ENCODE data around the gene BRAP.
"Not testable (repeated sequence)": the region's sequence is repeated elsewhere in the genome, so short reads cannot be mapped to it uniquely, and the experiment has no call there.

BRAP gene

GRCh38 chr12:111677186-111677585 is 8.6 kb downstream of the BRAP start:
- Histone ChIP-seq H3K36me3 (ENCODE audit: control insufficient read depth in 2 of 2, insufficient read depth in 2 of 2, low read length in 2 of 2) (peaks cover 42 to 56% of the 10 kb centered on the region in 2 donors), H3K4me1 (ENCODE audit: control insufficient read depth, insufficient read depth, low read length) (no peaks in the 10 kb centered on the region), H3K9me3 (ENCODE audit: control insufficient read depth in 2 of 2, low read length in 2 of 2) (no peaks in the 10 kb centered on the region), H3K9ac (ENCODE audit: low read length in 2 of 2) (no peak overlapping the region), H3K4me3 (ENCODE audit: low read length in 2 of 2) (no peak overlapping the region), H3K27me3 (ENCODE audit: control insufficient read depth in 1 of 2, insufficient read depth in 2 of 2, low read length in 2 of 2) (no peaks in the 10 kb centered on the region), H3K27ac (ENCODE audit: low read length) (no peak overlapping the region)

- H3K27me3 ChIP-seq (ENCODE audit: control insufficient read depth in 1 of 2, insufficient read depth in 2 of 2, low read length in 2 of 2) = no peaks in the 10 kb centered on the region
- no peak overlapping the region for H3K4me3 ChIP-seq (ENCODE audit: low read length in 2 of 2)
- H3K9me3 ChIP-seq (ENCODE audit: control insufficient read depth in 2 of 2, low read length in 2 of 2) = no peaks in the 10 kb centered on the region
- no peak overlapping the region for H3K27ac ChIP-seq (ENCODE audit: low read length)
- H3K36me3 ChIP-seq (ENCODE audit: control insufficient read depth in 2 of 2, insufficient read depth in 2 of 2, low read length in 2 of 2) = peaks cover 40 to 45% of the 10 kb centered on the region in 2 donors
- H3K4me1 ChIP-seq (ENCODE audit: control insufficient read depth, insufficient read depth, low read length) = no peaks in the 10 kb centered on the region
- no peak overlapping the region for H3K9ac ChIP-seq (ENCODE audit: low read length in 2 of 2)
Measured at GRCh38 chr12:111673503-111673902, 12.3 kb downstream of the BRAP start.

- H3K27ac ChIP-seq (ENCODE audit: low read length) = no peak overlapping the region
- H3K9ac ChIP-seq (ENCODE audit: low read length in 2 of 2) = no peak overlapping the region
- H3K36me3 ChIP-seq (ENCODE audit: control insufficient read depth in 2 of 2, insufficient read depth in 2 of 2, low read length in 2 of 2) = peaks cover 40 to 45% of the 10 kb centered on the region in 2 donors
- H3K4me1 ChIP-seq (ENCODE audit: control insufficient read depth, insufficient read depth, low read length) = no peaks in the 10 kb centered on the region
- H3K9me3 ChIP-seq (ENCODE audit: control insufficient read depth in 2 of 2, low read length in 2 of 2) = no peaks in the 10 kb centered on the region
- H3K27me3 ChIP-seq (ENCODE audit: control insufficient read depth in 1 of 2, insufficient read depth in 2 of 2, low read length in 2 of 2) = no peaks in the 10 kb centered on the region
- H3K4me3 ChIP-seq (ENCODE audit: low read length in 2 of 2) = no peak overlapping the region
Measured at GRCh38 chr12:111672822-111673381, 12.9 kb downstream of the BRAP start.

GRCh38 chr12:111664961-111665865 is 20.5 kb downstream of the BRAP start:
- no peak overlapping the region for H3K9ac ChIP-seq (ENCODE audit: low read length in 2 of 2)

GRCh38 chr12:111664499-111664898 is 21.3 kb downstream of the BRAP start:
- Histone ChIP-seq H3K9me3 (ENCODE audit: control insufficient read depth in 2 of 2, low read length in 2 of 2) (no peaks in the 10 kb centered on the region), H3K4me1 (ENCODE audit: control insufficient read depth, insufficient read depth, low read length) (no peaks in the 10 kb centered on the region), H3K4me3 (ENCODE audit: low read length in 2 of 2) (no peak overlapping the region), H3K36me3 (ENCODE audit: control insufficient read depth in 2 of 2, insufficient read depth in 2 of 2, low read length in 2 of 2) (peaks cover 16 to 31% of the 10 kb centered on the region in 2 donors), H3K27me3 (ENCODE audit: control insufficient read depth in 1 of 2, insufficient read depth in 2 of 2, low read length in 2 of 2) (no peaks in the 10 kb centered on the region), H3K9ac (ENCODE audit: low read length in 2 of 2) (no peak overlapping the region), H3K27ac (ENCODE audit: low read length) (no peak overlapping the region)

More at GRCh38 chr12:111664961-111665865, 20.5 kb downstream of the BRAP start:
- Histone ChIP-seq H3K27ac (ENCODE audit: low read length) (no peak overlapping the region), H3K36me3 (ENCODE audit: control insufficient read depth in 2 of 2, insufficient read depth in 2 of 2, low read length in 2 of 2) (peaks cover 22 to 24% of the 10 kb centered on the region in 2 donors), H3K27me3 (ENCODE audit: control insufficient read depth in 1 of 2, insufficient read depth in 2 of 2, low read length in 2 of 2) (no peaks in the 10 kb centered on the region), H3K4me1 (ENCODE audit: control insufficient read depth, insufficient read depth, low read length) (no peaks in the 10 kb centered on the region), H3K9me3 (ENCODE audit: control insufficient read depth in 2 of 2, low read length in 2 of 2) (no peaks in the 10 kb centered on the region), H3K4me3 (ENCODE audit: low read length in 2 of 2) (no peak overlapping the region)

- Histone ChIP-seq H3K4me3 (ENCODE audit: low read length in 2 of 2) (no peak overlapping the region), H3K9me3 (ENCODE audit: control insufficient read depth in 2 of 2, low read length in 2 of 2) (no peaks in the 10 kb centered on the region), H3K9ac (ENCODE audit: low read length in 2 of 2) (no peak overlapping the region), H3K27me3 (ENCODE audit: control insufficient read depth in 1 of 2, insufficient read depth in 2 of 2, low read length in 2 of 2) (no peaks in the 10 kb centered on the region), H3K27ac (ENCODE audit: low read length) (no peak overlapping the region), H3K4me1 (ENCODE audit: control insufficient read depth, insufficient read depth, low read length) (no peaks in the 10 kb centered on the region), H3K36me3 (ENCODE audit: control insufficient read depth in 2 of 2, insufficient read depth in 2 of 2, low read length in 2 of 2) (peaks cover 34 to 44% of the 10 kb centered on the region in 2 donors)
Measured at GRCh38 chr12:111656016-111656415, 29.7 kb downstream of the BRAP start.

GRCh38 chr12:111655356-111655755 is 30.4 kb downstream of the BRAP start:
- H3K4me3 ChIP-seq (ENCODE audit: low read length in 2 of 2) = no peak overlapping the region
- H3K9ac ChIP-seq (ENCODE audit: low read length in 2 of 2) = no peak overlapping the region
- H3K27me3 ChIP-seq (ENCODE audit: control insufficient read depth in 1 of 2, insufficient read depth in 2 of 2, low read length in 2 of 2) = no peaks in the 10 kb centered on the region
- H3K9me3 ChIP-seq (ENCODE audit: control insufficient read depth in 2 of 2, low read length in 2 of 2) = no peaks in the 10 kb centered on the region
- no peak overlapping the region for H3K27ac ChIP-seq (ENCODE audit: low read length)
- peaks cover 34 to 46% of the 10 kb centered on the region in 2 donors for H3K36me3 ChIP-seq (ENCODE audit: control insufficient read depth in 2 of 2, insufficient read depth in 2 of 2, low read length in 2 of 2)
- H3K4me1 ChIP-seq (ENCODE audit: control insufficient read depth, insufficient read depth, low read length) = no peaks in the 10 kb centered on the region

GRCh38 chr12:111653596-111653995 is 32.2 kb downstream of the BRAP start:
- H3K9me3 ChIP-seq (ENCODE audit: control insufficient read depth in 2 of 2, low read length in 2 of 2) = no peaks in the 10 kb centered on the region
- no peaks in the 10 kb centered on the region for H3K27me3 ChIP-seq (ENCODE audit: control insufficient read depth in 1 of 2, insufficient read depth in 2 of 2, low read length in 2 of 2)
- H3K4me1 ChIP-seq (ENCODE audit: control insufficient read depth, insufficient read depth, low read length) = no peaks in the 10 kb centered on the region
- peaks cover 42 to 43% of the 10 kb centered on the region in 2 donors for H3K36me3 ChIP-seq (ENCODE audit: control insufficient read depth in 2 of 2, insufficient read depth in 2 of 2, low read length in 2 of 2)
- no peak overlapping the region for H3K4me3 ChIP-seq (ENCODE audit: low read length in 2 of 2)
- H3K27ac ChIP-seq (ENCODE audit: low read length) = no peak overlapping the region
- no peak overlapping the region for H3K9ac ChIP-seq (ENCODE audit: low read length in 2 of 2)

- H3K9ac ChIP-seq (ENCODE audit: low read length in 2 of 2); H3K4me1 ChIP-seq (ENCODE audit: control insufficient read depth, insufficient read depth, low read length); H3K4me3 ChIP-seq (ENCODE audit: low read length in 2 of 2); H3K27me3 ChIP-seq (ENCODE audit: control insufficient read depth in 1 of 2, insufficient read depth in 2 of 2, low read length in 2 of 2); H3K9me3 ChIP-seq (ENCODE audit: control insufficient read depth in 2 of 2, low read length in 2 of 2); H3K27ac ChIP-seq (ENCODE audit: low read length): not testable (repeated sequence)
- H3K36me3 ChIP-seq (ENCODE audit: control insufficient read depth in 2 of 2, insufficient read depth in 2 of 2, low read length in 2 of 2) = peaks cover 39 to 40% of the 10 kb centered on the region in 2 donors
Measured at GRCh38 chr12:111652530-111652929, 33.2 kb downstream of the BRAP start.

GRCh38 chr12:111650912-111651311 is 34.8 kb downstream of the BRAP start:
- Histone ChIP-seq H3K9ac (ENCODE audit: low read length in 2 of 2) (no peak overlapping the region), H3K27me3 (ENCODE audit: control insufficient read depth in 1 of 2, insufficient read depth in 2 of 2, low read length in 2 of 2) (no peaks in the 10 kb centered on the region), H3K4me1 (ENCODE audit: control insufficient read depth, insufficient read depth, low read length) (no peaks in the 10 kb centered on the region), H3K27ac (ENCODE audit: low read length) (no peak overlapping the region), H3K4me3 (ENCODE audit: low read length in 2 of 2) (no peak overlapping the region), H3K36me3 (ENCODE audit: control insufficient read depth in 2 of 2, insufficient read depth in 2 of 2, low read length in 2 of 2) (peaks cover 41 to 42% of the 10 kb centered on the region in 2 donors), H3K9me3 (ENCODE audit: control insufficient read depth in 2 of 2, low read length in 2 of 2) (no peaks in the 10 kb centered on the region)

- no peaks in the 10 kb centered on the region for H3K9me3 ChIP-seq (ENCODE audit: control insufficient read depth in 2 of 2, low read length in 2 of 2)
- H3K4me1 ChIP-seq (ENCODE audit: control insufficient read depth, insufficient read depth, low read length) = no peaks in the 10 kb centered on the region
- H3K9ac ChIP-seq (ENCODE audit: low read length in 2 of 2) = no peak overlapping the region
- no peak overlapping the region for H3K4me3 ChIP-seq (ENCODE audit: low read length in 2 of 2)
- H3K27ac ChIP-seq (ENCODE audit: low read length) = no peak overlapping the region
- H3K27me3 ChIP-seq (ENCODE audit: control insufficient read depth in 1 of 2, insufficient read depth in 2 of 2, low read length in 2 of 2) = no peaks in the 10 kb centered on the region
- peaks cover 39% of the 10 kb centered on the region in 2 donors for H3K36me3 ChIP-seq (ENCODE audit: control insufficient read depth in 2 of 2, insufficient read depth in 2 of 2, low read length in 2 of 2)
Measured at GRCh38 chr12:111645433-111645832, 40.3 kb downstream of the BRAP start.
